ENCODE data around the gene AXDND1.
"Not testable (repeated sequence)": the region's sequence is repeated elsewhere in the genome, so short reads cannot be mapped to it uniquely, and the experiment has no call there.

DNA sequence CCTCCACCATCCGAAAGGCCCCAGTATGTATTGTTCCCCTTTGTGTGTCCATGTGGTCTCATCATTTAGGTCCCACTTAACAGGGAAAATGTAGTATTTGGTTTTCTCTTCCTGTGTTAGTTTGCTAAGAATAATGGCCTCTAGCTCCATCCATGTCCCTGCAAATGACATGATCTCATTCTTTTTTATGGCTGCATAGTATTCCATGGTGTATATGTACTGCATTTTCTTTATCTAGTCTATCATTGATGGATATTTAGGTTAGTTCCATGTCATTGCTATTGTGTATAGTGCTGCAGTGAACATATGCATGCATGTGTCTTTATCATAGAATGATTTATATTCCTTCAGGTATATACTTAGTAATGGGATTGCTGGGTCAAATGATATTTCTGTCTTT, 152.8 kb downstream of the AXDND1 start:
- TF ChIP-seq, protein P1, sequence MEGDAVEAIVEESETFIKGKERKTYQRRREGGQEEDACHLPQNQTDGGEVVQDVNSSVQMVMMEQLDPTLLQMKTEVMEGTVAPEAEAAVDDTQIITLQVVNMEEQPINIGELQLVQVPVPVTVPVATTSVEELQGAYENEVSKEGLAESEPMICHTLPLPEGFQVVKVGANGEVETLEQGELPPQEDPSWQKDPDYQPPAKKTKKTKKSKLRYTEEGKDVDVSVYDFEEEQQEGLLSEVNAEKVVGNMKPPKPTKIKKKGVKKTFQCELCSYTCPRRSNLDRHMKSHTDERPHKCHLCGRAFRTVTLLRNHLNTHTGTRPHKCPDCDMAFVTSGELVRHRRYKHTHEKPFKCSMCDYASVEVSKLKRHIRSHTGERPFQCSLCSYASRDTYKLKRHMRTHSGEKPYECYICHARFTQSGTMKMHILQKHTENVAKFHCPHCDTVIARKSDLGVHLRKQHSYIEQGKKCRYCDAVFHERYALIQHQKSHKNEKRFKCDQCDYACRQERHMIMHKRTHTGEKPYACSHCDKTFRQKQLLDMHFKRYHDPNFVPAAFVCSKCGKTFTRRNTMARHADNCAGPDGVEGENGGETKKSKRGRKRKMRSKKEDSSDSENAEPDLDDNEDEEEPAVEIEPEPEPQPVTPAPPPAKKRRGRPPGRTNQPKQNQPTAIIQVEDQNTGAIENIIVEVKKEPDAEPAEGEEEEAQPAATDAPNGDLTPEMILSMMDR (conservative IDR thresholded peaks at IDR 0.05), result not testable (repeated sequence)
- TF ChIP-seq ZFX (IDR thresholded peaks at IDR 0.05), result not testable (repeated sequence)
